GM11168 (cell line): ENCODE data around the gene PKN3.
"Not testable (repeated sequence)": the region's sequence is repeated elsewhere in the genome, so short reads cannot be mapped to it uniquely, and the experiment has no call there.

Experiments
- in situ Hi-C: fragments of 300-500 bp; cut with MboI; formaldehyde crosslinking; loops from one replicate; pipeline ENCODE4 v1.12.0; 2022; ENCODE audit warnings: low sequenced_read_pairs; ENCODE audit not compliant: unreplicated experiment

PKN3 gene

DNA sequence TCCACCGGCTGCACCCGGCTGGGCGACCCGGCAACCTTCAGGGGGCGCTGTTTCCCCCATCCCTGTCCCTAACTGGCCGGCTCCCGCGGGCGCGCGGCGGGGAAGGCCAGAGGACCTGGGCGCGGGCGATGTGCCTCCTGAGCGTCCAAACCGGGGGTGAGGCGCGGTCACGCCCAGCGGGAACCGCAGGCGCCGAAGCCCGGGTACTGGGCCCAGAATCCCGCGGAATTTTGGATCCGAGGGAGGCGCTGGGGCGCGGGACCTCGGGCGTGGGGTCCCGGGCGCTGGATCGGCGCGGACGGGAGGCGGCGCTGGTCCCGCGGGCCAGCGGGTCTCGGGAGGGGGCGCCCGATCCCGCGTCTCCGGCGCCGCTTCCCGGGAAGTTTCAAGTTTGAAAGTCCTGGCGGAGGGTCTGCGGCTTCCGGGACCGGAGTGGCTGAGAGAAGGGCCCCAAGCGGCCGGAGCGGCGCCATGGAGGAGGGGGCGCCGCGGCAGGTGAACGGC lies at the start of gene PKN3:
PKN3 (plus strand) TSS at position 59 of the 504 bp plus-strand sequence; CDS start at position 472, 413 bp downstream.
- in situ Hi-C loops: no loop called here

DNA sequence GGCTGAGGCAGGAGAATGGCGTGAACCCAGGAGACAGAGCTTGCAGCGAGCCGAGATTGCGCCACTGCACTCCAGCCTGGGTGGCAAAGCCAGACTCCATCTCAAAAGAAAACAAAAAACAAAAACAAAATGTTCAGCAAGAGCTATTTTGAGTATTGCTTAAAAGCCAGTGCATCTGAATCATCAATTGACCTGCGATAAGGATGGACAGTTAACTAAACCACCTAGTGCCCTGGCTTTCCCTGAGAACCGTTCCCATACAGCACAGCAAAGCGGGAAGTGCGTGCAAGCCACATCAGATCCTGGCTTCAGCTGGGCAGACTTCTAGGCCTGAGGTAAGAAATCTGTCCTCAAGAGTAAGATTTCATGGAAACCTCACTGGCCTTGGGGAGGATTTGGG lies 48.4 kb upstream of the PKN3 start:
- in situ Hi-C loops: no loop called here

- in situ Hi-C loops: no loop called here
Observed at GRCh38 chr9:128654481-128654880, 47.8 kb upstream of the PKN3 start.

- in situ Hi-C loops: no loop called here
Observed at GRCh38 chr9:128656416-128657343, 45.6 kb upstream of the PKN3 start, which contains the start of gene DYNC2I2. TSS of gene DYNC2I2 (minus strand) at chr9:128656847. CDS start at chr9:128656726, 121 bp downstream.

GRCh38 chr9:128657344-128657704 lies 45.0 kb upstream of the PKN3 start:
- in situ Hi-C loops: no loop called here

- in situ Hi-C loops: no loop called here
Observed at GRCh38 chr9:128657796-128658195, 44.5 kb upstream of the PKN3 start.

- in situ Hi-C loops: not testable (repeated sequence)
Observed at GRCh38 chr9:128666481-128666941, 35.8 kb upstream of the PKN3 start.

- in situ Hi-C loops: no loop called here
Observed at GRCh38 chr9:128669786-128670185, 32.5 kb upstream of the PKN3 start.

DNA sequence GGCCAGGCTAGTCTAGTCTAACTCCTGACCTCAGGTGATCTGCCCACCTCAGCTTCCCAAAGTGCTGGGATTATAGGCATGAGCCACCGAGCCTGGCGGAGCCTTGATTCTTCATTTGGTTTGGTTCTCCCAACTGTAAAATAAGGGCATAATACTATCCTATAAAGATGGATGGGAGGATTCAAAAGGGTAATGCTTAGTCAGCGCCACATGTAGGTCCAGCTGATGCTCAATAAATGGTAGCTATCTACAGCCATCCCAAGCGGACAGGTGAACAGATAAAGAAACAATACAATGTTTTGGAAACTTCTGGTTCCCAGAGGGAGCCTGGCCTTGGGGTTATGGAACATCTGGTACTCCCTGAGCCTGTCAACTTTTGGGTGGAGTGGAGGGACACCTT lies 26.9 kb upstream of the PKN3 start:
- in situ Hi-C loops: no loop called here

- in situ Hi-C loops: no loop called here
Observed at GRCh38 chr9:128677794-128678193, 24.5 kb upstream of the PKN3 start.

DNA sequence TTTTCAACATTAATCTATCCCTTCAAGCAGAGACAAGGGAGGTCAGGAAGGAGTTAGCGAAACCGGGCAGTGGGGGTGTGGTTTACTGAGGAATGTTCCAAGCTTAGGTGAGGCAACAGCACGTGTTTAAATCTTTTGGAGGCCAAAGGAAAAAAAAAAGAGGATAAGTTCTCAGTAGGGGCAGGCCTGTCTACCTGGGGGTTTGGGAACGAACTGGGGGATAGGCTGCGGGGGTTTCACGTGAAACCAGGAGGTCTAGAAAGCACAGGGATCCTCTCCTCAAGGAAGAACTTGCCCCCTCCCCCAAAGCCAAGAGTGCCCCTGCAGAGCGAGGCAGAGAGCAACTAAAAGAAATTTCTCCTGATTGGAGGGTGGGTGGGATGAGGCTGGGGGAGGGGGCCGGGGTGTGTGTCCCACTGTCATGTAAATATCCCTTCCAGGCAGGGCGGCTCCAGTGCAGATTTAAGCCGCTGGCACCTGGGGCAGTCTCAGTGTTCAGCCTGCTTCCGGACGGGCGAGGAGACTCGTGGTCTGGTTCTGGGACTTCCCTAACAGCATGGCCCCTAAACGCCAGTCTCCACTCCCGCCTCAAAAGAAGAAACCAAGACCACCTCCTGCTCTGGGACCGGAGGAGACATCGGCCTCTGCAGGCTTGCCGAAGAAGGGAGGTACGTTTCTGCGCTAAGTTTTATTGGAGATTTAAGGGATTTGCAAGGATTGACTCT lies 18.8 kb upstream of the PKN3 start:
- in situ Hi-C loops: no loop called here

DNA sequence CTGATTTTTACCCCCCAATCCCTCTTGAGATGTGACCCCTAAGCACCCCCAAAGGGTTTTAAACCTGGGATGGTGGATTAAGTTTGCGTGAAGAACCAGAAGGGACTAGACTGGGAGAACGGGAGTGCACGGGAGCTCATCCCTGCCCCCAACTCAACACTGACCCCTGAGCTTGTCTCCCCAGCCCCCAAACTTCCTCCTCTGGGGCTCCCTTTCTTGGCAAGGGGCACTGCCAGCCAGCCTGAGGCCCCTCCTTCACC lies 18.3 kb upstream of the PKN3 start:
- in situ Hi-C loops: no loop called here

DNA sequence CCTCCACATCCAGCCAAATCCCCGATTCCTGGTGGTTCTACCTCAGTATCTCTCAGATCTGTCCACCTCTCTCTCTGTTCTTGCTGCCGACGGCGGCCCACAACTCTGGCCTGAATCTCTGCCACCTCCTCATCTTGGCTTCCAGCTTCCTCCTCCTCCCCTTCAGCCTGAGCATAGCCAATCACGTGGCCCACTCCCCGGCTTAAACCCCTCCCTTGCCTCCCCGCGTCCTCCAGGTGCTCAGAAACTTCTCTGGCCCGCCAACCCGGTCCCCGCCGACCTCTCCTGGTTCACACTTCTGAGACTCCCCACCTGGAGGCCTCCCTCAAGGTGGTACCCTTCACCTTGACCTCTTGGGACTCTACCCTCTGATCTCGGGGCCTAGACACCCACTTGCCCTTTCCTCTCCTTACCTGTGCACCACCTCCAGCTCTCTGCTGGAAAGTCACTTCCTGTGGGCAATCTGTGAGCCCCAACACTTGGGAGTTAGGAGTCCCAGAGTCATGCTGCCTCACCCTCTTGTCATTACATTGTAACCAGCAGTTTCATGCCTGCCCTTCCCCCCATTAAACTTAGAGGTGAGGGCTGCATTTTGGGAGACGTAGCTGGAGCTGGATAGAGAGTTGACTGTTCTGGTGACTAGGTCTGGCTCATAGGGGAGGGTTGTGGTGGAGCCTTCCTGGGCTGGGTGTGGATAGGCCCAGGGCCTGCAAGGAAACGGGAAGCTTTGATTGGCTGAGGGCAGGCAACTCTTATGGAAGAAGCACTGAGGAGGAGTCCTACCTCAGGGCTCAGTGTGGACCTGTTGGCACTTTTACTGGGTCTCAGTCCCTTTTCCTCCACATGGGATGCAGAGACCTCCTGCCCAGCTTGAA lies 17.7 kb upstream of the PKN3 start:
- in situ Hi-C loops: no loop called here

DNA sequence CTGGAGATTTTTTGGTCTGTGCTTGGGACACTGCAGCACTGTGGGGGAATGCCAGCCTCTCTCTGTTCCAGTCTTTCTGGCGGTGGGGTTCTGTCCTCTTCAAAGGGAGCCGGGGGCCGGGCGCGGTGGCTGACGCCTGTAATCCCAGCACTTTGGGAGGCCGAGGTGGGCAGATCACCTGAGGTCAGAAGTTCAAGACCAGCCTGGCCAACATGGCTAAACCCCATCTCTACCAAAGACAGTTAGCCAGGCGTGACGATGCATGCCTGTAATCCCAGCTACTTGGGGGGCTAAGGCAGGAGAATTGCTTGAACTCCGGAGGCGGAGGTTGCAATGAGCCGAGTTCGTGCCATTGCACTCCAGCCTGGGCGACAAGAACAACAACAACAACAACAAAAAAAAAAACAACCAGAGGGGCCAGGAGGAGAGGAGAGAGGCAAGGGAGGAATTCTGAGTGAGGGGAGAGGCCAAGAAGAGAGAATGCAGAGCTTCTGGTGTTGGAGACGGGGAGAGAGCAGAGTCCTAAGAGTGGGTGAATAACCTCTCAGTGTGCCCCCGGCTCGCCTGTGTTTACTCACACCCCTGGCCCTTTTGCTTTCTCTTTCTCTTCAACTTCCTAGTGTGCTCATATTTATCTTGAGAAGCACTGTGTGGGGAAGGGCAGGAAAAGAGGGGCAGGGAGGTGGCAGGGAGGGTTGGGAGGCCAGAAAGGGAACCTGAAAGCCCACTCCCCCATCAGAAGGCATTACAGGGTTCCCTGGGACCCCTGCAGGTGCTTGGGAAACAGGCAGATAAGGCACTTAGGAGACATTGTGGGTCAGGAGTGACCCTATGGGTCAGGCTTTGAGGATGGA lies 16.4 kb upstream of the PKN3 start:
- in situ Hi-C loops: no loop called here

GRCh38 chr9:128687453-128687852 lies 14.8 kb upstream of the PKN3 start:
- in situ Hi-C loops: no loop called here

DNA sequence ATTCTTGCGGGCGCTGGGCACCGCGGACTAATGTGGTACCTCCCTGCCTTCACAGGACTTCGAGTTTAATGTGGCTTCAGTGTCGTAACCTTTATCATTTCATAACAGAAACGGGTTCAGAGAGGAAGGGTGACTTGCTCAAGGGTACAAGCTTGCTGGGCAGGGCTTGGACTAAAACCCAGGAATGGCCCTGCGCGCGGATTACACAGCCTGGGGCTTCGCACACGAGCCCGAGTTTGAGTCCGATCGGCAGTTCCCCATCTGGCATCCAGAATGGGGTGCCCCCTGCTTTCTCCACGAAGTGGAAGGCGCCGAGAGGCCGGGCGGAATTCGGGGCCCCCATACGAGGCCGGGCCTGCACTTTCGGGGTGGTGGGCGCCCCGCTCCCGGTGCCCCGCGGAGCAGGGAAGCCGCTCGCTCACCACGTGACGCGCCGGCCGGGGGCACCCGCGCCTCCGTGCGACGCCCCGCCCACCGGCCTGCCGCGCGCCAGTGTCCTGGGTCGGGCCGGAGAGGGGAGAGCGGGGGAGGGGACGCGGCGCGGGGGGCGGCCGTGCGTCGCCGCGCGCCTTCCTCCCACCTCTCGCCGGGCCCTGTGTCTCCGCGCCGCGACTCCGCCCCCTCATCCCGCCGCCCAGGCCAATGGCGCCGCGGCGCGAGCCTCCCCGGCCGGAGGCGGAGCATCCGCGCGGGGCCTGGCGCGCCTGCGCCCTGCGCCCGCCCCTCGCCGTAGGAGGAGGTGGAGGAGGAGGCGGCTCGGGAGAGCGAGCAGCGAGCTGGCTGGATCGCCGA lies 13.6 kb upstream of the PKN3 start, which contains the start of gene SET:
SET (plus strand) TSS at position 722 of the 792 bp plus-strand sequence. CDS start 361 bp downstream, outside the sequence.
- in situ Hi-C loops: no loop called here

- in situ Hi-C loops: no loop called here
Observed at GRCh38 chr9:128689293-128689774, 13.0 kb upstream of the PKN3 start.
